ENCODE results near the gene ASIC4.

- TF ChIP-seq CTCF (IDR thresholded peaks at IDR 0.05) = no peak
- no peak for TF ChIP-seq CEBPB (IDR thresholded peaks at IDR 0.05)
- no peak for TF ChIP-seq RFX5 (IDR thresholded peaks at IDR 0.05)
- no peak for TF ChIP-seq RAD21 (conservative IDR thresholded peaks at IDR 0.05 in 1 of 2, IDR thresholded peaks at IDR 0.05 in 1 of 2)
- no peak for TF ChIP-seq HMGXB4 (CRISPR knock-in tag; IDR thresholded peaks at IDR 0.05; ENCODE audit: borderline replicate concordance)
- no peak for TF ChIP-seq CHD2 (IDR thresholded peaks at IDR 0.05; ENCODE audit: low read length, partially characterized antibody)
- no peak for TF ChIP-seq MAZ (IDR thresholded peaks at IDR 0.05; ENCODE audit: borderline replicate concordance, low read depth, low read length)
- TF ChIP-seq EP300 (IDR thresholded peaks at IDR 0.05) = no peak
- TF ChIP-seq MAX (IDR thresholded peaks at IDR 0.05) = no peak
- no peak for TF ChIP-seq POLR2A (IDR thresholded peaks at IDR 0.05; ENCODE audit: low read length)
- no peak for TF ChIP-seq E2F6 (IDR thresholded peaks at IDR 0.05; ENCODE audit: borderline replicate concordance, low read depth)
These were observed 11.4 kb downstream of the ASIC4 start for GRCh38 chr2:219525533-219526232.
